Tibial artery (tissue), 4 donors: Measurements from ENCODE around the gene POSTN.

Experiments used
- DNase-seq, 2 donors: peaks; one replicate each; pipeline ENCODE4 v3.0.0-alpha.2; 2019
- H3K27ac ChIP-seq, 2 donors: fragments of 200-600 bp; sonication (generic) in 1 of 2; 1 replicate in 1 of 2; 2 replicates in 1 of 2; pipeline ENCODE4 v1.5.1; 2018 to 2019; ENCODE audit warnings: mild to moderate bottlenecking in 1 of 2
- H3K27me3 ChIP-seq, 2 donors: fragments of 200-600 bp; sonication (generic) in 1 of 2; one replicate each; pipeline versions ENCODE4 v1.5.1 to v1.6.0; 2016 to 2019
- H3K36me3 ChIP-seq, 3 donors: fragments of 200-600 bp; sonication (generic) in 2 of 3; one replicate each; pipeline ENCODE4 v1.5.1; 2016 to 2019; ENCODE audit warnings: mild to moderate bottlenecking in 2 of 3
- H3K4me1 ChIP-seq, 4 donors: fragments of 200-600 bp; sonication (generic) in 2 of 4; 1 replicate in 3 of 4; 2 replicates in 1 of 4; pipeline ENCODE4 v1.5.1; 2016 to 2019
- H3K4me3 ChIP-seq, 2 donors: fragments of 200-600 bp; sonication (generic) in 1 of 2; 1 replicate in 1 of 2; 2 replicates in 1 of 2; pipeline ENCODE4 v1.5.1; 2018 to 2019; ENCODE audit warnings: mild to moderate bottlenecking in 2 of 2
- H3K9me3 ChIP-seq, 3 donors: fragments of 200-600 bp; sonication (generic) in 1 of 3; one replicate each; pipeline ENCODE4 v1.5.1; 2016 to 2019
- intact Hi-C: fragments of 100-400 bp; cut with DNase I; formaldehyde crosslinking; loops from one replicate; pipeline ENCODE4 v1.15.0; 2023; ENCODE audit warnings: low total_unique reads
- TF ChIP-seq, protein P1 (sequence below), 2 experiments: fragments of 200-600 bp in 1 of 2; fragments of 450-650 bp in 1 of 2; IDR thresholded peaks; one replicate each; pipeline ENCODE4 v1.5.1; 2017 to 2019; ENCODE audit warnings: antibody characterized with exemption in 2 of 2, mild to moderate bottlenecking in 1 of 2, moderate library complexity in 1 of 2

POSTN gene

DNA sequence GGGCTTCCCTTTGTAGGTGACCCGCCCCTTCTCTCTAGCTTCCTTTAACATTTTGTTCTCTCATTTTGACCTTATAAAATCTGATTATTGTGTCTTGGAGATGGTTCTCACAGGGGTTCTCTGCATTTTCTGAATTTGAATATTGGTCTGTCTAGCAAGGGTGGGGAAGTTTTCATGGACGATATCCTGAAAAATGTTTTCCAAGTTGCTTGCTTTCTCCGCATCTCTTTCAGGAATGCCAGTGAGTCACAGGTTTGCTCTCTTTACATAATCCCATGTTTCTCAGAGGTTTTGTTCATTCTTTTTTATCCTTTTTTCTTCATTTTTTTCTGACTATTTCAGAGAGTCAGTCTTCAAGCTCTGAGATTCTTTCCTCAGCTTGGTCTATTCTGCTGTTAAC lies 53.6 kb downstream of the POSTN start:
- Histone ChIP-seq H3K4me1 (no peaks in the 10 kb centered on the region), H3K27me3 (no peaks in the 10 kb centered on the region), H3K27ac (no peak overlapping the region), H3K36me3 (no peaks in the 10 kb centered on the region), H3K9me3 (peaks cover 0 to 6% (median 0%) of the 10 kb centered on the region in 3 donors), H3K4me3 (no peak overlapping the region)
- intact Hi-C loops, result loop anchor here (10.0 kb wide), 1 partner anchor 1020 kb away; no protein-coding TSS in a partner anchor
- DNase-seq, result no peak
- TF ChIP-seq, protein P1, sequence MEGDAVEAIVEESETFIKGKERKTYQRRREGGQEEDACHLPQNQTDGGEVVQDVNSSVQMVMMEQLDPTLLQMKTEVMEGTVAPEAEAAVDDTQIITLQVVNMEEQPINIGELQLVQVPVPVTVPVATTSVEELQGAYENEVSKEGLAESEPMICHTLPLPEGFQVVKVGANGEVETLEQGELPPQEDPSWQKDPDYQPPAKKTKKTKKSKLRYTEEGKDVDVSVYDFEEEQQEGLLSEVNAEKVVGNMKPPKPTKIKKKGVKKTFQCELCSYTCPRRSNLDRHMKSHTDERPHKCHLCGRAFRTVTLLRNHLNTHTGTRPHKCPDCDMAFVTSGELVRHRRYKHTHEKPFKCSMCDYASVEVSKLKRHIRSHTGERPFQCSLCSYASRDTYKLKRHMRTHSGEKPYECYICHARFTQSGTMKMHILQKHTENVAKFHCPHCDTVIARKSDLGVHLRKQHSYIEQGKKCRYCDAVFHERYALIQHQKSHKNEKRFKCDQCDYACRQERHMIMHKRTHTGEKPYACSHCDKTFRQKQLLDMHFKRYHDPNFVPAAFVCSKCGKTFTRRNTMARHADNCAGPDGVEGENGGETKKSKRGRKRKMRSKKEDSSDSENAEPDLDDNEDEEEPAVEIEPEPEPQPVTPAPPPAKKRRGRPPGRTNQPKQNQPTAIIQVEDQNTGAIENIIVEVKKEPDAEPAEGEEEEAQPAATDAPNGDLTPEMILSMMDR (IDR thresholded peaks at IDR 0.05), result no peak

DNA sequence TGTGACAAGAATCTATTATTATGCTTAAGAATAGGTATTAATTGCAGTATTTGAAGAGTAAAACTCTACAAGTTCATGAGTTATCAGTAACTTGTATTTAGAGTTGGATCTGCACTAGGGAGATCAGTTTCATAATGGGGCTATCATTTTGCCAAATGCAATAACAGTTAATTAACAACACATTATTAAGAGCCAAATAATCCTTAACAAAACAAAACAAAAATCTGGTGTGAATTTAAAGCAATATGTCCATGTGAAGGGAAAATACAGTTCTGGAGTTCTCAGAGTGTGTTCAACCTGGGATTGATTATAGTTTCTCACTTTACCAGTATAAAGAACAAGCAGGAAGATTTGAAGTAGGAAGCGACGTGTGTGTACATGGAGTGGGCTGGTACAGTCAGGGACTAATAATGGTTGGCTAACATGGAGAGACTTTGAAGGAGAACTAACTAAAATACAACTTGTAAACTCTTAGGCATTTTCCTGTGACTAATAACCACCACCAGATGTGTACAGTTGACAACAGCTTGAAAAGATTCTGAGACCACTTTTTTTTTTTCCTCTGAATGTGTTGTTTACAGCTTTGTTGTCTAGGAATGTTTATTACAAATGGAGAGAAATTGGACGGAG lies 58.5 kb downstream of the POSTN start:
- no peak overlapping the region for H3K27ac ChIP-seq
- intact Hi-C loops, result loop anchor here (10.0 kb wide), 1 partner anchor 1015 kb away; no protein-coding TSS in a partner anchor
- no peaks in the 10 kb centered on the region for H3K4me1 ChIP-seq
- H3K27me3 ChIP-seq, result no peaks in the 10 kb centered on the region
- DNase-seq, result no peak
- TF ChIP-seq, protein P1 (IDR thresholded peaks at IDR 0.05), result no peak
- H3K36me3 ChIP-seq, result no peaks in the 10 kb centered on the region
- H3K9me3 ChIP-seq, result peaks cover 0 to 2% (median 0%) of the 10 kb centered on the region in 3 donors
- no peak overlapping the region for H3K4me3 ChIP-seq

DNA sequence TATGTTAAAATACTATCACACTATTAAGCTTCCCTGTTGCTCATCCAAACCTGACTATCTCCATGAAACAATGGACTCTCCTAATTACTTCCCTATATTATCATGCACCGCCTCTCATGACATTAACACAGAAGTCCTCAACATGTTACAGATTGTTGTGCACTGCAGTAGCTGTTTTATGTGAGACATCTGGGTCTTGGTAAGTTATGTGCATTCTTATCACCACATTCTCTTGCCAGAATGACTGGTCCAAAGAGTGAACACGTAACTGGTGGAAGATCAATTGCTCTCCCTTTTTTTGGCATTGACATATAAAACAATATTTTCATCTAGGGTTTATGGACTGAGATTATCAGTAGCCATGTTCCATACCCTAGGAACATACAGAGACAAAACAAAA lies 59.4 kb downstream of the POSTN start:
- H3K27me3 ChIP-seq, result no peaks in the 10 kb centered on the region
- H3K4me1 ChIP-seq, result no peaks in the 10 kb centered on the region
- no peak overlapping the region for H3K27ac ChIP-seq
- peaks cover 0 to under 1% (median 0%) of the 10 kb centered on the region in 3 donors for H3K9me3 ChIP-seq
- H3K36me3 ChIP-seq, result no peaks in the 10 kb centered on the region
- no peak overlapping the region for H3K4me3 ChIP-seq
- TF ChIP-seq, protein P1 (IDR thresholded peaks at IDR 0.05), result no peak
- no peak for DNase-seq
- intact Hi-C loops, result no loop called here

DNA sequence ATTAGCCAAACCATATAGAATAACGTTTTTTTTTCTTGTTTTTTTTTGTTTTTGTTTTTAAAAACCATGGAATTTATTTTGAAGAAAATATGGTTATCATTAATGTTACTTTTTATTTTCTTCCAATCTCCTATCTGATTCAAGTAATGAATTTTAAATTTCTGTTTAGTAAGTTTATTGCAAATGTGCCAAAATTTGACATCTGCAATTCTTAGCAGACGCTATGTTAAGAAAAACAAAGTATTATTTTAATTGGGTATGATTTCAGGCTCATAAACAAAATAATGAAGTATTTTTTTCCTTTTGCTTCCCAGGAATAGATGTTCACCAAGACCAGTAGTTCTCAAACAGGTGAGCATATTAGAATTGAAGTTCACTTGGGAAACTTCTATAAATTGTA lies 63.1 kb downstream of the POSTN start:
- no peaks in the 10 kb centered on the region for H3K4me1 ChIP-seq
- H3K27ac ChIP-seq, result no peak overlapping the region
- H3K36me3 ChIP-seq, result no peaks in the 10 kb centered on the region
- H3K9me3 ChIP-seq, result peaks cover 0 to 11% (median 6%) of the 10 kb centered on the region in 3 donors
- no peak for DNase-seq
- no peaks in the 10 kb centered on the region for H3K27me3 ChIP-seq
- no peak overlapping the region for H3K4me3 ChIP-seq
- TF ChIP-seq, protein P1 (IDR thresholded peaks at IDR 0.05), result no peak
- intact Hi-C loops, result no loop called here

DNA sequence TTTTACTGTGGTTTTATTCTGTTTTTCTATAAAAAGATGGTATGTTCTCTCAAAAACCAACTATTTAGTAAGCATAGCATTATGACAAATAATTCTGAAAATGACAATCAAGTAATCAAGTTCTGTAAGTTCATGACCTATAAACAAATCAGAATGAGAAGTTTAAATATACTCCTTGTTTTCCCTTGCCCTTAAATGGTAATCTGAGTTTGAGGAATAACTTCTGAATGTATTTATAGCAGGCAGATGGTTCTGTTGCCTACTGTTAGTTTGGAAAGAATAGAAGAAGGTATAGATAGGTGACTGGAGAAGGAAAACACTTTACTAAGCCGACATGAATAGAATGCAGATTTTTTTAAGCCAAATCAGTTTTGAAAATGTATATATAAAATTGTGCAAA lies 63.9 kb downstream of the POSTN start:
- Histone ChIP-seq H3K9me3 (peaks cover 0 to 11% (median 6%) of the 10 kb centered on the region in 3 donors), H3K4me1 (no peaks in the 10 kb centered on the region), H3K27me3 (no peaks in the 10 kb centered on the region), H3K36me3 (no peaks in the 10 kb centered on the region), H3K4me3 (no peak overlapping the region), H3K27ac (no peak overlapping the region)
- intact Hi-C loops, result loop anchor here (5.0 kb wide), 1 partner anchor 342 kb away; no protein-coding TSS in a partner anchor
- TF ChIP-seq, protein P1 (IDR thresholded peaks at IDR 0.05), result no peak
- DNase-seq, result no peak
